Esophagus squamous epithelium (tissue), 5 donors: ENCODE data around the gene ZAP70. TPM values are rescaled to one million over a fixed set of nuclear protein-coding genes. Genes with fewer than 3 reads are reported as not detected.
A peak's percentile ranks its signal among the peaks of the same experiment; 100 is the strongest.

ENCODE experiments used
- DNase-seq: peaks from one replicate; lab custom pipeline; 2025; lab: John Stamatoyannopoulos, UW
- H3K27ac ChIP-seq, 4 donors: fragments of 200-600 bp; sonication (generic); one replicate each; pipeline ENCODE4 v1.5.1; 2016 to 2019; ENCODE audit warnings: mild to moderate bottlenecking in 1 of 4
- H3K27me3 ChIP-seq, 4 donors: fragments of 200-600 bp; sonication (generic); 1 replicate in 3 of 4; 2 replicates in 1 of 4; pipeline versions ENCODE4 v1.5.1 to v1.6.0; 2017 to 2021; ENCODE audit warnings: antibody characterized with exemption in 1 of 4
- H3K36me3 ChIP-seq, 3 donors: fragments of 200-600 bp; sonication (generic); one replicate each; pipeline ENCODE4 v1.5.1; 2016 to 2019
- H3K4me1 ChIP-seq, 3 donors: fragments of 200-600 bp; sonication (generic); one replicate each; pipeline ENCODE4 v1.5.1; 2017 to 2019
- H3K4me3 ChIP-seq, 4 donors: fragments of 200-600 bp; sonication (generic); 1 replicate in 3 of 4; 2 replicates in 1 of 4; pipeline ENCODE4 v1.5.1; 2016 to 2019; ENCODE audit warnings: mild to moderate bottlenecking in 2 of 4, moderate library complexity in 1 of 4
- H3K9me3 ChIP-seq, 3 donors: fragments of 200-600 bp; sonication (generic); one replicate each; pipeline ENCODE4 v1.5.1; 2016 to 2019
- CTCF ChIP-seq, 6 experiments: fragments of 450-650 bp in 4 of 6; fragments of 200-600 bp in 2 of 6; sonication (generic) in 2 of 6; IDR thresholded peaks; one replicate each; pipeline ENCODE4 v1.5.1; 2016 to 2019; ENCODE audit warnings: antibody characterized with exemption in 6 of 6, mild to moderate bottlenecking in 4 of 6, moderate library complexity in 4 of 6
- POLR2A ChIP-seq, 4 donors: fragments of 450-650 bp; IDR thresholded peaks; one replicate each; pipeline ENCODE4 v1.6.1; 2017; ENCODE audit warnings: antibody characterized with exemption in 4 of 4, mild to moderate bottlenecking in 4 of 4, moderate library complexity in 3 of 4
- WGBS, 2 donors: methylation state at CpG; one replicate each; pipeline ENCODE4 v1.1.5; 2018; 5-methylcytosine and 5-hydroxymethylcytosine counted together
- intact Hi-C: fragments of 100-400 bp; cut with DNase I; formaldehyde crosslinking; loops from one replicate; pipeline ENCODE4 v1.15.0; 2022
- total RNA-seq, 4 donors: library from RNA; depleted of rRNA; stranded (reverse); fragments of >200 nt; gene quantifications; one replicate each; pipeline ENCODE4 v1.1.0, GENCODE V29; 2016
- donor health status: DM: yes; HTN: yes; CAD: no.

Gene ZAP70
- total RNA-seq, 4 donors from 2014 or later: 2.2 to 7.8 (median 3.3) TPM

DNA sequence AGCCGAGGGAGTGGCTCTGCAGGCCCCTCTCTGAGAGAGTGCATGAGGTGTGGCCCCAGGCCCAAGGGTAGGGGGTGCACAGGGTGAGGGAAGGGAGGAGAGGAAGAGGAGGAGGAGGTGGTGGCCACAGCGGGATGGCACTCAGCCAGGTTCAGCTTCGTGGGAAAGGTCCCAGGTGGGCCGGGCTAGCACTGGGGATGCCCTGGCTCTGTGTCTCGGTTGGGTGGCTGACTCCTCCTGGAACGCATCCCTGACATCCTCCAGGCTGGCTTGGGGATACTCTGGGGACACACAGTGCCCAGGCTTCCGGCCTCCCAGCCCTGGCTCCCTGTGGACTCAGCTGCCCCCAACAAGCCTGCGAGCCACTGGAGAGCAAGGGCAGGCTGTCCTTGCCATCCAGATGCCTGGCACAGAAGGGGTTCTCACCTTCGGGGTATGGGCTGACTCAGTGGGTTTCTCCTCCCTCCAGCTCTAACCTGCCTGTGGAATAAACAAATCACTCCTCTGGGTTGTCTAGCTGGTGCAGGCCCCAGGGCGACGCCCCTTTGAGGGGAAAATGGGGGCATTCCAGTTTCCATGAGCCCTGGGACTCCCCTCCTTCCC, 582 bp upstream of the ZAP70 start:
- intact Hi-C loops: no loop called here
- peaks cover 0 to 5% (median 0%) of the 10 kb centered on the region in 4 donors for H3K27me3 ChIP-seq
- 44 to 52% methylated on average over 6 to 7 of the region's 11 CpGs for WGBS, 2 donors
- H3K4me1 ChIP-seq: no peaks in the 10 kb centered on the region
- no peak for TF ChIP-seq CTCF (IDR thresholded peaks at IDR 0.05)
- TF ChIP-seq POLR2A (IDR thresholded peaks at IDR 0.05): no peak
- H3K9me3 ChIP-seq: no peaks in the 10 kb centered on the region
- peak overlapping the region in 2 of 4 donors; percentile 21 to 52 for H3K27ac ChIP-seq
- no peak for DNase-seq
- no peaks in the 10 kb centered on the region for H3K36me3 ChIP-seq
- peak overlapping the region in 1 of 4 donors; percentile 41 for H3K4me3 ChIP-seq

DNA sequence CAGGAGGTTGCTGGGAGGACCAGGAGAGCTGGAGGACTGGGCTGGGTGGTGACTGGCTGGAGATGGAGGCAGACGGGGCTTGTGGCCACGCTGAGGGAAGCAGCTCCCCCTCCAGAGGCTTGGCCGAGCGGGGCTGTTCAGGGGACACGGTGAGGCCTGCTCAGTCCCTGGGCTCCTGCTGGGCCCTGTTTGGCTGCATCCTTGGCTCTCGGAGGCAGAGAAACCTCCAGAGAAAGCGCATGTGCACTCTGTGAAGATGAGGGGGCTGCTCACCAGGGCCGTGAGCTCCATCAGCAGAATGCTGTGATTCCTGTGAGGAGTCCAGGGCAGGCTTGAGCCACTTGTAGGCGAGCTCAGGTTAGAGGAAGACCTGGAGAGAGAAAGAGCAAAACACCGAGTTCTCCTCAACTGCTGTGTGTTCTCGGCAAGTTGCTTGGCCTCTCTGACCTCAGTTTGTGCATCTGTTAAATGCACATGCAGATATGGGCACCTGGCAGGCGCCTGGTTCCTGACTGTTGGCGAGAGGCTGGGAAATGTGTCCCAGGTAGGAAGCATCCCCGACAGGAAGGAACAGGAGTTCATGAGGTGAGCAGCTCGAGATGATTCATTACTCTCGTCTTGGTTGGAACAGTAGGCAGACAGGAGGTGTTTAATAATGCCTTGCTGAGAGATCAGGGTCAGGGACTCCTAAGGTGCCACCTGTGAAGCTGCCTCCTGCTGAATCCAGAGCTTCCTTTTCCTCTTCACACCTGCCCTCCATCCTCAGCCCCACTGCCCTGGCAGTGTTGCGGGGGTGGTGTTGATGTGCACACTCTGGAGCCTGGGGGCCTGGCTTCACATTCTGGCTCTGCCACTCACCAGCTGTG, 941 bp downstream of the ZAP70 start:
- Histone ChIP-seq H3K27me3 (peaks cover 0 to 2% (median 0%) of the 10 kb centered on the region in 4 donors), H3K4me1 (no peaks in the 10 kb centered on the region), H3K36me3 (no peaks in the 10 kb centered on the region), H3K4me3 (peak overlapping the region; percentile 4 to 41 (median 20)), H3K27ac (peak overlapping the region in 3 of 4 donors; percentile 11 to 64 (median 52)), H3K9me3 (no peaks in the 10 kb centered on the region)
- no peak for TF ChIP-seq POLR2A (IDR thresholded peaks at IDR 0.05)
- TF ChIP-seq CTCF (IDR thresholded peaks at IDR 0.05): no peak
- 54 to 81% methylated on average over 11 to 12 of the region's 17 CpGs for WGBS, 2 donors
- DNase-seq: no peak
- intact Hi-C loops: no loop called here

DNA sequence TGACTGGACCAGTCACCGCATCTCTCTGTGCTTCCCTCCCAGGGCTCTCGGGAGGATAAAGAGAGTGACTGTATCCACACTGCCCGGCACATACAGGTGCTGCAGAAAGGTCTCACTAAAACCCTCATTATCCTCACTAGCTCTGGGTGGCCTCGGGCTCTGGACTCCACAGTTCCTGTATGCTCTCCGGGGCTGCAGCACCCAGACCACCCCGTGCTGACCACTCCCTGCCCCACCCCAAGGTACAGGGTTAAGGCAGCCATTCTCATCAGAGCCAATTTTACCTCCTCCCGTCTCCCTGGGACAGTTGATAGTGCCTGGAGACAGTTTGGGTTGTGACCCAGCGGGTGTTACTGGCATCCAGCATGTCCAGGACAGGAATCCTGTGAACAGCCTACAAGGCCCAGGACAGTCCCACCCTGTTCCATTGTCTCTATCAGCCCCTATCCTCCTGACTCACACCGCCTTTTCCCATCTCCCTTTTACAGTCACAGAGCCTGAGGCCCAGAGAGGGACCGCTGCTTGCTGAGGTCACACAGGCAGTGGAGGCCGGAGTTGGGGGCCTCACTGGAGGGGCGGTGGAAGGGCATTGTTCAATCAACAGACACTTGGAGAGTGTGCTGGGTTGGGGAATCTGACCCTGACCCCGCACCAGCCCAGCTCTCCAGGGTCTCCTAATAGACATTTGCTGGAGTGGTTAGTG, 1.7 kb downstream of the ZAP70 start:
- Histone ChIP-seq H3K27ac (peak overlapping the region in 1 of 4 donors; percentile 64), H3K27me3 (no peaks in the 10 kb centered on the region), H3K9me3 (no peaks in the 10 kb centered on the region), H3K4me1 (no peaks in the 10 kb centered on the region), H3K4me3 (peak overlapping the region in 2 of 4 donors; percentile 32 to 41), H3K36me3 (no peaks in the 10 kb centered on the region)
- DNase-seq: no peak
- WGBS, 2 donors: 65 to 66% methylated on average over 4 to 8 of the region's 13 CpGs
- no peak for TF ChIP-seq POLR2A (IDR thresholded peaks at IDR 0.05)
- no peak for TF ChIP-seq CTCF (IDR thresholded peaks at IDR 0.05)
- intact Hi-C loops: no loop called here

DNA sequence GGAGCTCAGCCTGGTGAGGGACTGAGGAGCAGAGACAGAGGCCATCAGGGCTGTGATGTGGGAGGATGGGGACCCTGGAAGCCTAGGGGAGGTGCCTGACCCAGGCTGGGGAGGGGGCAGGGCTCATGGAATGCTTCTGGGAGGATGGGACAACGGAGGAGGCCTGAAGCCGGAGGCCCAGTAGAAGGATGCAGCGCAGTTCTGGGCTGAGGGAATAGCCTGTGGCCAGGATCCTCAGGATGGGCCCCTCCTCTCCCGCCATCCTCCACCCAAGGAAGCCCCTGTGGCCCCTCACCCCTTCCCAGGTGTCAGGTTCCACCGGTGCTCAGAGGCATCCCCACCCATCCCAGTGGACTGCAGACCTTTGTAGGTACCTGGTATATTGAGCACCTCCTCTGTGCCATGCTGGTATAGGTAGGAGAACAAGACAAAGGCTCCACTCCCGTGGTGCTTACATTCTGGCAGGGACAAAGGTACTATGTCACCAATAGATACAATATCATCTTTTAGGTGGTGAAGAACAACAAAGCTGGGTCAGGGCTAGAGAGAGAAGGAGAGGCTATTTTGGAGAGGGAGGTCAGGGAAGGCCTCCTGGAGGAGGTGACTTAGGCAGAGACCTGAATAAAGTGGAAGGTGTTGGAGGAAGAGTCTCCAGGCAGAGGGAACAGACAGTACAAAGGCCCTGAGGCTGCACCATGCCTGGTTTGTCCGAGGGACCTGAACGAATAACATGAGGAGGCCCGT, 2.7 kb downstream of the ZAP70 start:
- no peak for DNase-seq
- Histone ChIP-seq H3K9me3 (no peaks in the 10 kb centered on the region), H3K27ac (no peak overlapping the region), H3K4me1 (no peaks in the 10 kb centered on the region), H3K4me3 (no peak overlapping the region), H3K27me3 (no peaks in the 10 kb centered on the region), H3K36me3 (no peaks in the 10 kb centered on the region)
- intact Hi-C loops: no loop called here
- no peak for TF ChIP-seq CTCF (IDR thresholded peaks at IDR 0.05)
- no peak for TF ChIP-seq POLR2A (IDR thresholded peaks at IDR 0.05)
- WGBS, 2 donors: 81 to 84% methylated on average over 5 to 8 of the region's 9 CpGs
